IMR-90 (cell line): ENCODE measurements around the gene RIC3. TPM values are rescaled to one million over a fixed set of nuclear protein-coding genes. Genes with fewer than 3 reads are reported as not detected.

ENCODE experiments used
- ATAC-seq: fragments of 200-7000 bp; cut with Tn5 transposase; 2 replicates; pipeline ENCODE4 v1.9.1; 2020; ENCODE audit warnings: low read depth, mild to moderate bottlenecking, moderate library complexity
- BruUV-seq: library from RNA; stranded (reverse); fragments of 400-500 nt; replicated peaks from 2 replicates; lab custom pipeline; 2021; lab: Mats Ljungman, UMichigan
- CTCF ChIA-PET: fragments of 300-600 bp; formaldehyde crosslinking; extraction: SDS; loops from one replicate; lab custom pipeline; 2021; ENCODE audit warnings: antibody characterized with exemption; lab: Yijun Ruan, JAX
- POLR2A ChIA-PET: fragments of 300-600 bp; sonication (Branson Sonifier 250); formaldehyde crosslinking; loops from one replicate; lab custom pipeline; 2022; ENCODE audit warnings: antibody characterized with exemption; ENCODE audit not compliant: unreplicated experiment; lab: Charles Lee
- DNase-seq: peaks from one replicate; pipeline ENCODE4 v3.0.0; 2013
- H2AFZ ChIP-seq: replicated peaks from 2 replicates; pipeline ENCODE3; 2013; ENCODE audit warnings: low read length, mild to moderate bottlenecking; ENCODE audit not compliant: poor library complexity
- H2AK5ac ChIP-seq: 2 replicates; pipeline ENCODE4 v1.6.1; 2013; ENCODE audit warnings: low read depth, low read length, inconsistent platforms
- H2AK9ac ChIP-seq: replicated peaks from 2 replicates; pipeline ENCODE3; 2013; ENCODE audit warnings: mild to moderate bottlenecking, low read depth, low read length, moderate library complexity; ENCODE audit not compliant: poor library complexity
- H2BK120ac ChIP-seq: 2 replicates; pipeline ENCODE4 v1.6.1; 2013; ENCODE audit warnings: low read depth, low read length, inconsistent platforms
- H2BK15ac ChIP-seq: 3 replicates; pipeline ENCODE4 v1.6.1; 2013; ENCODE audit warnings: low read depth, low read length, inconsistent platforms
- H2BK20ac ChIP-seq: 2 replicates; pipeline ENCODE4 v1.6.1; 2013; ENCODE audit warnings: low read depth, mild to moderate bottlenecking, inconsistent platforms, low read length, moderate library complexity
- H2BK5ac ChIP-seq: 2 replicates; pipeline ENCODE4 v1.6.1; 2013; ENCODE audit warnings: mild to moderate bottlenecking, low read depth, low read length, inconsistent platforms; ENCODE audit not compliant: poor library complexity, severe bottlenecking
- H3K14ac ChIP-seq: replicated peaks from 2 replicates; pipeline ENCODE4 v1.6.1; 2013; ENCODE audit warnings: low read depth, low read length, inconsistent platforms
- H3K18ac ChIP-seq: 2 replicates; pipeline ENCODE4 v1.6.1; 2013; ENCODE audit warnings: low read depth, low read length, control low read depth
- H3K23ac ChIP-seq: 2 replicates; pipeline ENCODE4 v1.6.1; 2013; ENCODE audit warnings: low read depth, low read length, inconsistent platforms
- H3K27ac ChIP-seq: 2 replicates; pipeline ENCODE4 v1.5.1; 2013; ENCODE audit warnings: mild to moderate bottlenecking, control low read depth, low read length; ENCODE audit not compliant: insufficient read depth
- H3K27me3 ChIP-seq: 2 replicates; pipeline ENCODE4 v1.6.1; 2013; ENCODE audit warnings: low read length; ENCODE audit not compliant: control insufficient read depth, insufficient read depth
- H3K36me3 ChIP-seq: 2 replicates; pipeline ENCODE4 v1.6.1; 2013; ENCODE audit warnings: low read length, mixed read lengths; ENCODE audit not compliant: control insufficient read depth, insufficient read depth
- H3K4ac ChIP-seq: 2 replicates; pipeline ENCODE4 v1.6.1; 2013; ENCODE audit warnings: low read depth, low read length, inconsistent platforms
- H3K4me1 ChIP-seq: 2 replicates; pipeline ENCODE4 v1.6.1; 2013; ENCODE audit warnings: low read length, mixed read lengths; ENCODE audit not compliant: control insufficient read depth, insufficient read depth
- H3K4me2 ChIP-seq: 2 replicates; pipeline ENCODE4 v1.6.1; 2013; ENCODE audit warnings: low read depth, mild to moderate bottlenecking, control low read depth, low read length, moderate library complexity
- H3K4me3 ChIP-seq: 2 replicates; pipeline ENCODE4 v1.5.1; 2013; ENCODE audit warnings: low read depth, mild to moderate bottlenecking, control low read depth, low read length, moderate library complexity; ENCODE audit not compliant: insufficient read depth
- H3K56ac ChIP-seq: 2 replicates; pipeline ENCODE4 v1.6.1; 2013; ENCODE audit warnings: low read length, inconsistent platforms; ENCODE audit not compliant: insufficient read depth; ENCODE audit errors: extremely low read depth
- H3K79me1 ChIP-seq, 2 experiments: 2 replicates each; pipeline ENCODE4 v1.6.1; 2013; ENCODE audit warnings: low read length in 2 of 2, inconsistent platforms in 1 of 2, low read depth in 1 of 2
- H3K9ac ChIP-seq: 2 replicates; pipeline ENCODE4 v1.6.1; 2013; ENCODE audit warnings: low read depth, low read length, control low read depth
- H3K9me1 ChIP-seq: 2 replicates; pipeline ENCODE4 v1.6.1; 2013; ENCODE audit warnings: low read length, inconsistent platforms; ENCODE audit not compliant: insufficient read depth
- H3K9me3 ChIP-seq: 2 replicates; pipeline ENCODE4 v1.6.1; 2013; ENCODE audit warnings: low read length; ENCODE audit not compliant: control insufficient read depth, insufficient read depth
- H4K20me1 ChIP-seq: 2 replicates; pipeline ENCODE4 v1.6.1; 2013; ENCODE audit warnings: low read length, inconsistent platforms; ENCODE audit not compliant: insufficient read depth
- H4K5ac ChIP-seq: 2 replicates; pipeline ENCODE4 v1.6.1; 2013; ENCODE audit warnings: mild to moderate bottlenecking, low read depth, low read length, control low read depth
- H4K8ac ChIP-seq, 2 experiments: 2 replicates each; pipeline ENCODE4 v1.6.1; 2013; ENCODE audit warnings: low read depth in 2 of 2, low read length in 2 of 2, control low read depth in 1 of 2, inconsistent platforms in 1 of 2
- H4K91ac ChIP-seq: 2 replicates; pipeline ENCODE4 v1.6.1; 2013; ENCODE audit warnings: low read depth, low read length, inconsistent platforms; ENCODE audit not compliant: insufficient read depth
- BHLHE40 ChIP-seq: fragments of 150-350 bp; IDR thresholded peaks from 2 replicates; pipeline ENCODE4 v1.6.1; 2016; ENCODE audit warnings: mild to moderate bottlenecking, low read depth, low read length
- CEBPB ChIP-seq: IDR thresholded peaks from 2 replicates; pipeline ENCODE4 v1.6.1; 2012; ENCODE audit warnings: low read depth, low read length, improper control_type of control experiment
- CHD1 ChIP-seq: IDR thresholded peaks from 2 replicates; pipeline ENCODE4 v1.6.1; 2012; ENCODE audit warnings: low read depth, low read length, improper control_type of control experiment
- FOS ChIP-seq: fragments of 150-350 bp; IDR thresholded peaks from 2 replicates; pipeline ENCODE4 v1.6.1; 2016; ENCODE audit warnings: low read depth, low read length
- MAFK ChIP-seq: IDR thresholded peaks from 2 replicates; pipeline ENCODE4 v1.6.1; 2012; ENCODE audit warnings: low read depth, low read length, improper control_type of control experiment
- MAZ ChIP-seq: IDR thresholded peaks from 2 replicates; pipeline ENCODE4 v1.6.1; 2012; ENCODE audit warnings: low read depth, mild to moderate bottlenecking, low read length, improper control_type of control experiment, moderate library complexity, borderline replicate concordance
- MXI1 ChIP-seq: IDR thresholded peaks from 2 replicates; pipeline ENCODE4 v1.6.1; 2012; ENCODE audit warnings: low read depth, mild to moderate bottlenecking, low read length, moderate library complexity, borderline replicate concordance
- NFE2L2 ChIP-seq: fragments of 150-350 bp; IDR thresholded peaks from 2 replicates; pipeline ENCODE4 v1.6.1; 2016; ENCODE audit warnings: low read depth, mild to moderate bottlenecking, low read length
- POLR2A ChIP-seq: IDR thresholded peaks from 2 replicates; pipeline ENCODE4 v1.6.1; 2012; ENCODE audit warnings: mild to moderate bottlenecking, low read depth, low read length
- RAD21 ChIP-seq: IDR thresholded peaks from 2 replicates; pipeline ENCODE4 v1.6.1; 2012; ENCODE audit warnings: low read length, improper control_type of control experiment
- RCOR1 ChIP-seq: IDR thresholded peaks from 2 replicates; pipeline ENCODE4 v1.6.1; 2012; ENCODE audit warnings: mild to moderate bottlenecking, low read length, improper control_type of control experiment; ENCODE audit not compliant: insufficient replicate concordance
- RFX5 ChIP-seq: IDR thresholded peaks from 2 replicates; pipeline ENCODE4 v1.8.0; 2012; ENCODE audit warnings: low read depth, mild to moderate bottlenecking, low read length, moderate library complexity
- SMC3 ChIP-seq: fragments of 150-350 bp; IDR thresholded peaks from 2 replicates; pipeline ENCODE4 v1.6.1; 2016; ENCODE audit warnings: low read depth, mild to moderate bottlenecking, antibody characterized with exemption, low read length, moderate library complexity
- WGBS, 2 experiments: methylation state at CpG; one replicate each; pipeline versions ENCODE4 v1.1.5 to v1.1.7; 2013; ENCODE audit warnings: missing lambda C conversion rate in 2 of 2; ENCODE audit not compliant: insufficient read length in 1 of 2; ENCODE audit errors: extremely low coverage in 2 of 2; 5-methylcytosine and 5-hydroxymethylcytosine counted together
- dilution Hi-C: fragments of 300-500 bp; cut with HindIII; formaldehyde crosslinking; loops from one replicate; pipeline ENCODE4 v1.14.3; 2018; ENCODE audit warnings: low sequenced_read_pairs; ENCODE audit not compliant: unreplicated experiment
- in situ Hi-C: fragments of 300-500 bp; cut with MboI; formaldehyde crosslinking; loops from 3 replicates; pipeline ENCODE4 v1.14.3; 2019; ENCODE audit warnings: low sequenced_read_pairs, inconsistent platforms, mixed read lengths
- intact Hi-C: fragments of 100-400 bp; cut with micrococcal nuclease; formaldehyde crosslinking; loops from 2 replicates; pipeline ENCODE4 v1.10.0; 2022
- polyA plus RNA-seq, 3 experiments: library from polyadenylated mRNA; depleted of rRNA; stranded (reverse); fragments of >200 nt; gene quantifications; 2 replicates each; pipeline ENCODE4 v1.2.3, GENCODE V29; 2012; ENCODE audit warnings: low replicate concordance in 1 of 3
- total RNA-seq: library from RNA; depleted of rRNA; stranded (reverse); fragments of >200 nt; gene quantifications from 2 replicates; pipeline ENCODE4 v1.2.3, GENCODE V29; 2012
- TF ChIP-seq, protein P1 (sequence below): conservative IDR thresholded peaks from 2 replicates; pipeline ENCODE4 v1.5.1; 2012; ENCODE audit warnings: mild to moderate bottlenecking, low read depth, low read length, improper control_type of control experiment
- TF ChIP-seq, protein P2 (sequence below): fragments of 150-350 bp; IDR thresholded peaks from 2 replicates; pipeline ENCODE4 v1.6.1; 2016; ENCODE audit warnings: low read depth, mild to moderate bottlenecking, low read length, moderate library complexity, borderline replicate concordance
- TF ChIP-seq, protein P3 (sequence below): fragments of 150-350 bp; IDR thresholded peaks from 2 replicates; pipeline ENCODE4 v1.6.1; 2017; ENCODE audit warnings: mild to moderate bottlenecking, antibody characterized with exemption, low read length, low read depth

RIC3 gene
- total and polyA plus RNA-seq, 2 of the 4 experiments (the other 2 are of a cell fraction): not detected

DNA sequence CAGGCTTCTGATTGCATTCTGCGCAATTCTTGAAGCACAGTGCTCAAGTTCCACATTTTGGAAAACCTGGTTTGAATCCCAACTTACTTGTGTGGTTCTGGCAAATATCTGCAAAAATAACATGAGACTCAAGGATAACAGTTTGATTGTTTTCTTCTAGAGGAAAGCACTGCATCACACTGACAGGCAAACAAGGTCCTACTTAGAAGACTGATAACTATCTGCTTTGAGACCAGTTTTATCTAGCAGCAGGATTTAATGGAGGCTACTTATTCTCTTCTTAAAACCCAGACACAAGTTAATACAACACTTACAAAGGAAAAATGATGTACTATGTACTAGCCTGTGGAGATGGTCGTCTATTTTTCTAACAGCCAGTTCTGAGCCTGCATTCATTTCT is 41.4 kb downstream of the RIC3 start:
- Histone ChIP-seq H2AFZ (no peak overlapping the region), H3K9me1 (no peaks in the 10 kb centered on the region), H2BK120ac (no peak overlapping the region), H4K5ac (no peak overlapping the region), H3K4me1 (no peaks in the 10 kb centered on the region), H3K79me1 (no peaks in the 10 kb centered on the region), H3K9me3 (no peaks in the 10 kb centered on the region), H2AK9ac (no peak overlapping the region), H2BK20ac (no peak overlapping the region), H3K9ac (no peak overlapping the region), H3K27ac (no peak overlapping the region), H3K27me3 (peaks cover 5% of the 10 kb centered on the region; the same call in 1 of the 2 replicates), H2BK5ac (no peak overlapping the region), H4K20me1 (no peaks in the 10 kb centered on the region), H2BK15ac (no peak overlapping the region), H2AK5ac (no peak overlapping the region), H3K36me3 (no peaks in the 10 kb centered on the region), H3K4ac (no peak overlapping the region), H3K4me3 (no peak overlapping the region), H3K14ac (no peak overlapping the region), H3K4me2 (no peak overlapping the region), H3K23ac (no peak overlapping the region), H4K91ac (no peak overlapping the region), H3K18ac (no peak overlapping the region), H3K56ac (no peak overlapping the region), H4K8ac (no peak overlapping the region)
- TF ChIP-seq RFX5 (no peak), NFE2L2 (no peak), MAFK (no peak), SMC3 (no peak), CHD1 (no peak), RAD21 (no peak), CEBPB (no peak), FOS (no peak), BHLHE40 (no peak), MXI1 (no peak), MAZ (no peak), POLR2A (no peak), RCOR1 (no peak)
- TF ChIP-seq, protein P1, sequence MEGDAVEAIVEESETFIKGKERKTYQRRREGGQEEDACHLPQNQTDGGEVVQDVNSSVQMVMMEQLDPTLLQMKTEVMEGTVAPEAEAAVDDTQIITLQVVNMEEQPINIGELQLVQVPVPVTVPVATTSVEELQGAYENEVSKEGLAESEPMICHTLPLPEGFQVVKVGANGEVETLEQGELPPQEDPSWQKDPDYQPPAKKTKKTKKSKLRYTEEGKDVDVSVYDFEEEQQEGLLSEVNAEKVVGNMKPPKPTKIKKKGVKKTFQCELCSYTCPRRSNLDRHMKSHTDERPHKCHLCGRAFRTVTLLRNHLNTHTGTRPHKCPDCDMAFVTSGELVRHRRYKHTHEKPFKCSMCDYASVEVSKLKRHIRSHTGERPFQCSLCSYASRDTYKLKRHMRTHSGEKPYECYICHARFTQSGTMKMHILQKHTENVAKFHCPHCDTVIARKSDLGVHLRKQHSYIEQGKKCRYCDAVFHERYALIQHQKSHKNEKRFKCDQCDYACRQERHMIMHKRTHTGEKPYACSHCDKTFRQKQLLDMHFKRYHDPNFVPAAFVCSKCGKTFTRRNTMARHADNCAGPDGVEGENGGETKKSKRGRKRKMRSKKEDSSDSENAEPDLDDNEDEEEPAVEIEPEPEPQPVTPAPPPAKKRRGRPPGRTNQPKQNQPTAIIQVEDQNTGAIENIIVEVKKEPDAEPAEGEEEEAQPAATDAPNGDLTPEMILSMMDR: no peak
- TF ChIP-seq, protein P2, sequence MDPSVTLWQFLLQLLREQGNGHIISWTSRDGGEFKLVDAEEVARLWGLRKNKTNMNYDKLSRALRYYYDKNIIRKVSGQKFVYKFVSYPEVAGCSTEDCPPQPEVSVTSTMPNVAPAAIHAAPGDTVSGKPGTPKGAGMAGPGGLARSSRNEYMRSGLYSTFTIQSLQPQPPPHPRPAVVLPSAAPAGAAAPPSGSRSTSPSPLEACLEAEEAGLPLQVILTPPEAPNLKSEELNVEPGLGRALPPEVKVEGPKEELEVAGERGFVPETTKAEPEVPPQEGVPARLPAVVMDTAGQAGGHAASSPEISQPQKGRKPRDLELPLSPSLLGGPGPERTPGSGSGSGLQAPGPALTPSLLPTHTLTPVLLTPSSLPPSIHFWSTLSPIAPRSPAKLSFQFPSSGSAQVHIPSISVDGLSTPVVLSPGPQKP: no peak
- TF ChIP-seq, protein P3, sequence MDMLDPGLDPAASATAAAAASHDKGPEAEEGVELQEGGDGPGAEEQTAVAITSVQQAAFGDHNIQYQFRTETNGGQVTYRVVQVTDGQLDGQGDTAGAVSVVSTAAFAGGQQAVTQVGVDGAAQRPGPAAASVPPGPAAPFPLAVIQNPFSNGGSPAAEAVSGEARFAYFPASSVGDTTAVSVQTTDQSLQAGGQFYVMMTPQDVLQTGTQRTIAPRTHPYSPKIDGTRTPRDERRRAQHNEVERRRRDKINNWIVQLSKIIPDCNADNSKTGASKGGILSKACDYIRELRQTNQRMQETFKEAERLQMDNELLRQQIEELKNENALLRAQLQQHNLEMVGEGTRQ: no peak
- CTCF ChIA-PET: no interaction called here
- dilution Hi-C loops: no loop called here
- BruUV-seq: no TSS peak
- WGBS, 2 experiments: no CpG with 5 or more reads among the region's 2 CpGs
- POLR2A ChIA-PET: no interaction called here
- intact Hi-C loops: no loop called here
- no peak for ATAC-seq
- no peak for DNase-seq
- in situ Hi-C loops: no loop called here
